ENCODE measurements around the gene SPECC1L.
A peak's percentile ranks its signal among the peaks of the same experiment; 100 is the strongest.
"Not testable (repeated sequence)": the region's sequence is repeated elsewhere in the genome, so short reads cannot be mapped to it uniquely, and the experiment has no call there.

SPECC1L gene

GRCh38 chr22:24253126-24253525 lies 17.5 kb upstream of the SPECC1L start:
- H2BK120ac ChIP-seq (ENCODE audit: insufficient read depth, low read length, poor library complexity); H4K91ac ChIP-seq (ENCODE audit: low read depth, low read length); H3K4me3 ChIP-seq (ENCODE audit: low read depth, low read length); H3K27ac ChIP-seq (ENCODE audit: low read depth, low read length); H2BK12ac ChIP-seq (ENCODE audit: low read length); H3K4ac ChIP-seq (ENCODE audit: low read depth, low read length); H3K79me2 ChIP-seq (ENCODE audit: control insufficient read depth, insufficient read depth, low read length, poor library complexity); H3K14ac ChIP-seq (ENCODE audit: low read length); H3K9me3 ChIP-seq (ENCODE audit: insufficient read depth, low read depth, low read length); H3K4me2 ChIP-seq (ENCODE audit: low read length); H2AK5ac ChIP-seq (ENCODE audit: low read length); H2AFZ ChIP-seq (ENCODE audit: insufficient read depth, low read length, poor library complexity); H3K18ac ChIP-seq (ENCODE audit: low read length); H3K36me3 ChIP-seq (ENCODE audit: control insufficient read depth in 1 of 2, insufficient read depth in 2 of 2, low read length in 2 of 2); H3K79me1 ChIP-seq (ENCODE audit: low read length); H3K4me1 ChIP-seq (ENCODE audit: control insufficient read depth in 1 of 2, insufficient read depth in 2 of 2, low read length in 2 of 2); H2BK5ac ChIP-seq (ENCODE audit: low read depth, low read length, poor library complexity); H3K23ac ChIP-seq (ENCODE audit: low read length); DNase-seq; H3K9ac ChIP-seq (ENCODE audit: low read length); H4K8ac ChIP-seq (ENCODE audit: low read depth, low read length); H3K27me3 ChIP-seq (ENCODE audit: insufficient read depth, low read length); H4K12ac ChIP-seq (ENCODE audit: low read depth, low read length): not testable (repeated sequence)
- no CpG with 5 or more reads among the region's 12 CpGs for WGBS (ENCODE audit: extremely low coverage, insufficient coverage, insufficient read length)

GRCh38 chr22:24256136-24256535 lies 14.5 kb upstream of the SPECC1L start:
- not testable (repeated sequence) for H3K9ac ChIP-seq (ENCODE audit: low read length); H4K8ac ChIP-seq (ENCODE audit: low read depth, low read length); H3K4me1 ChIP-seq (ENCODE audit: control insufficient read depth in 1 of 2, insufficient read depth in 2 of 2, low read length in 2 of 2); H3K18ac ChIP-seq (ENCODE audit: low read length); H3K9me3 ChIP-seq (ENCODE audit: insufficient read depth, low read depth, low read length); H2AK5ac ChIP-seq (ENCODE audit: low read length); H3K36me3 ChIP-seq (ENCODE audit: control insufficient read depth in 1 of 2, insufficient read depth in 2 of 2, low read length in 2 of 2); H3K79me1 ChIP-seq (ENCODE audit: low read length); H3K27me3 ChIP-seq (ENCODE audit: insufficient read depth, low read length); H3K27ac ChIP-seq (ENCODE audit: low read depth, low read length); H3K4me2 ChIP-seq (ENCODE audit: low read length); H3K23ac ChIP-seq (ENCODE audit: low read length); H2BK120ac ChIP-seq (ENCODE audit: insufficient read depth, low read length, poor library complexity); DNase-seq; H3K79me2 ChIP-seq (ENCODE audit: control insufficient read depth, insufficient read depth, low read length, poor library complexity); H3K14ac ChIP-seq (ENCODE audit: low read length); H4K12ac ChIP-seq (ENCODE audit: low read depth, low read length); H2AFZ ChIP-seq (ENCODE audit: insufficient read depth, low read length, poor library complexity); H2BK5ac ChIP-seq (ENCODE audit: low read depth, low read length, poor library complexity); H3K4me3 ChIP-seq (ENCODE audit: low read depth, low read length); H3K4ac ChIP-seq (ENCODE audit: low read depth, low read length)
- WGBS (ENCODE audit: extremely low coverage, insufficient coverage, insufficient read length) = no CpG with 5 or more reads among the region's 13 CpGs
- Histone ChIP-seq H4K91ac (ENCODE audit: low read depth, low read length) (peak overlapping the region; percentile 5), H2BK12ac (ENCODE audit: low read length) (peak overlapping the region; percentile 31)

GRCh38 chr22:24256736-24257135 lies 13.9 kb upstream of the SPECC1L start:
- not testable (repeated sequence) for H4K8ac ChIP-seq (ENCODE audit: low read depth, low read length); H3K4me3 ChIP-seq (ENCODE audit: low read depth, low read length); H2BK12ac ChIP-seq (ENCODE audit: low read length); H2BK120ac ChIP-seq (ENCODE audit: insufficient read depth, low read length, poor library complexity); H3K23ac ChIP-seq (ENCODE audit: low read length); H3K79me2 ChIP-seq (ENCODE audit: control insufficient read depth, insufficient read depth, low read length, poor library complexity); H3K36me3 ChIP-seq (ENCODE audit: control insufficient read depth in 1 of 2, insufficient read depth in 2 of 2, low read length in 2 of 2); H3K18ac ChIP-seq (ENCODE audit: low read length); H3K9me3 ChIP-seq (ENCODE audit: insufficient read depth, low read depth, low read length); H3K27ac ChIP-seq (ENCODE audit: low read depth, low read length); H4K12ac ChIP-seq (ENCODE audit: low read depth, low read length); H2AFZ ChIP-seq (ENCODE audit: insufficient read depth, low read length, poor library complexity); DNase-seq; H3K14ac ChIP-seq (ENCODE audit: low read length); H2BK5ac ChIP-seq (ENCODE audit: low read depth, low read length, poor library complexity); H3K4me2 ChIP-seq (ENCODE audit: low read length); H2AK5ac ChIP-seq (ENCODE audit: low read length); H3K4me1 ChIP-seq (ENCODE audit: control insufficient read depth in 1 of 2, insufficient read depth in 2 of 2, low read length in 2 of 2); H3K79me1 ChIP-seq (ENCODE audit: low read length); H3K4ac ChIP-seq (ENCODE audit: low read depth, low read length); H3K9ac ChIP-seq (ENCODE audit: low read length); H4K91ac ChIP-seq (ENCODE audit: low read depth, low read length); H3K27me3 ChIP-seq (ENCODE audit: insufficient read depth, low read length)
- WGBS (ENCODE audit: extremely low coverage, insufficient coverage, insufficient read length) = no CpG with 5 or more reads among the region's 7 CpGs

GRCh38 chr22:24259459-24259858 lies 11.2 kb upstream of the SPECC1L start:
- H3K4me3 ChIP-seq (ENCODE audit: low read depth, low read length); H3K9me3 ChIP-seq (ENCODE audit: insufficient read depth, low read depth, low read length); H3K27me3 ChIP-seq (ENCODE audit: insufficient read depth, low read length); H3K23ac ChIP-seq (ENCODE audit: low read length); H3K4me1 ChIP-seq (ENCODE audit: control insufficient read depth in 1 of 2, insufficient read depth in 2 of 2, low read length in 2 of 2); H4K12ac ChIP-seq (ENCODE audit: low read depth, low read length); H3K4ac ChIP-seq (ENCODE audit: low read depth, low read length); H2BK12ac ChIP-seq (ENCODE audit: low read length); H3K79me2 ChIP-seq (ENCODE audit: control insufficient read depth, insufficient read depth, low read length, poor library complexity); H2BK5ac ChIP-seq (ENCODE audit: low read depth, low read length, poor library complexity); H3K36me3 ChIP-seq (ENCODE audit: control insufficient read depth in 1 of 2, insufficient read depth in 2 of 2, low read length in 2 of 2); H4K91ac ChIP-seq (ENCODE audit: low read depth, low read length); H2AFZ ChIP-seq (ENCODE audit: insufficient read depth, low read length, poor library complexity); H3K79me1 ChIP-seq (ENCODE audit: low read length); H3K18ac ChIP-seq (ENCODE audit: low read length); H3K27ac ChIP-seq (ENCODE audit: low read depth, low read length); H2BK120ac ChIP-seq (ENCODE audit: insufficient read depth, low read length, poor library complexity); H3K4me2 ChIP-seq (ENCODE audit: low read length); H4K8ac ChIP-seq (ENCODE audit: low read depth, low read length); H3K9ac ChIP-seq (ENCODE audit: low read length); H3K14ac ChIP-seq (ENCODE audit: low read length); H2AK5ac ChIP-seq (ENCODE audit: low read length): not testable (repeated sequence)
- DNase-seq = peak; percentile 55 to 88
- WGBS (ENCODE audit: extremely low coverage, insufficient coverage, insufficient read length) = no CpG with 5 or more reads among the region's 10 CpGs

Data from trophoblast cell (in vitro differentiated cells and primary cell).